Measurements from ENCODE around the gene IMPA2. TPM values are rescaled to one million over a fixed set of nuclear protein-coding genes. Genes with fewer than 3 reads are reported as not detected.
"Not testable (repeated sequence)": the region's sequence is repeated elsewhere in the genome, so short reads cannot be mapped to it uniquely, and the experiment has no call there.

Gene IMPA2
- total RNA-seq = 8.6 and 14.8 TPM in 2 replicates

- DNase-seq (ENCODE audit: low read depth in 2 of 2) = no peak
Observed at GRCh38 chr18:11981192-11981542, at the start of gene IMPA2. Gene IMPA2, plus strand, starts transcription at chr18:11981507. Its CDS starts 163 bp downstream, at chr18:11981670.

GRCh38 chr18:11932393-11932792 is 48.9 kb upstream of the IMPA2 start:
- DNase-seq (ENCODE audit: low read depth in 2 of 2) = no peak

- peak; percentile 61 to 73 for DNase-seq (ENCODE audit: low read depth in 2 of 2)
Observed at GRCh38 chr18:11937874-11938478, 43.3 kb upstream of the IMPA2 start.

GRCh38 chr18:11940956-11941355 is 40.4 kb upstream of the IMPA2 start:
- no peak for DNase-seq (ENCODE audit: low read depth in 2 of 2)

- DNase-seq (ENCODE audit: low read depth in 2 of 2) = no peak
Observed at GRCh38 chr18:11943551-11943950, 37.8 kb upstream of the IMPA2 start.

- DNase-seq (ENCODE audit: low read depth in 2 of 2) = no peak
Observed at GRCh38 chr18:11944252-11944651, 37.1 kb upstream of the IMPA2 start.

GRCh38 chr18:11944786-11945185 is 36.5 kb upstream of the IMPA2 start:
- no peak for DNase-seq (ENCODE audit: low read depth in 2 of 2)

- not testable (repeated sequence) for DNase-seq (ENCODE audit: low read depth in 2 of 2)
Observed at GRCh38 chr18:11945834-11946659, 35.3 kb upstream of the IMPA2 start.

- peak in 1 of 2 donors; percentile 3 for DNase-seq (ENCODE audit: low read depth in 2 of 2)
Observed at GRCh38 chr18:11946756-11947155, 34.6 kb upstream of the IMPA2 start.

- peak; percentile 87 to 98 for DNase-seq (ENCODE audit: low read depth in 2 of 2)
Observed at GRCh38 chr18:11947214-11948191, 33.8 kb upstream of the IMPA2 start.

GRCh38 chr18:11948852-11949523 is 32.3 kb upstream of the IMPA2 start:
- no peak for DNase-seq (ENCODE audit: low read depth in 2 of 2)

- DNase-seq (ENCODE audit: low read depth in 2 of 2) = no peak
Observed at GRCh38 chr18:11950824-11951223, 30.5 kb upstream of the IMPA2 start.

- DNase-seq (ENCODE audit: low read depth in 2 of 2) = no peak
Observed at GRCh38 chr18:11951390-11951851, 29.9 kb upstream of the IMPA2 start.

- no peak for DNase-seq (ENCODE audit: low read depth in 2 of 2)
Observed at GRCh38 chr18:11953113-11953512, 28.2 kb upstream of the IMPA2 start.

- DNase-seq (ENCODE audit: low read depth in 2 of 2) = peak in 1 of 2 donors; percentile 84
Observed at GRCh38 chr18:11955239-11956029, 25.9 kb upstream of the IMPA2 start.

GRCh38 chr18:11956371-11957308 is 24.7 kb upstream of the IMPA2 start:
- no peak for DNase-seq (ENCODE audit: low read depth in 2 of 2)

- no peak for DNase-seq (ENCODE audit: low read depth in 2 of 2)
Observed at GRCh38 chr18:11957636-11958035, 23.7 kb upstream of the IMPA2 start.

- DNase-seq (ENCODE audit: low read depth in 2 of 2) = not testable (repeated sequence)
Observed at GRCh38 chr18:11959651-11960050, 21.7 kb upstream of the IMPA2 start.

GRCh38 chr18:11960743-11961380 is 20.4 kb upstream of the IMPA2 start:
- DNase-seq (ENCODE audit: low read depth in 2 of 2) = no peak

Measured in dermis microvascular lymphatic vessel endothelial cell (primary cell).